HEK293 (cell line): ENCODE data around the gene B3GNT9.

Experiments
- CTCF ChIA-PET: fragments of 350-600 bp; formaldehyde crosslinking; extraction: SDS; loops from one replicate; lab custom pipeline; 2021; ENCODE audit warnings: antibody characterized with exemption; lab: Yijun Ruan, JAX
- POLR2A ChIA-PET: fragments of 300-600 bp; formaldehyde crosslinking; extraction: SDS; loops from one replicate; lab custom pipeline; 2020; ENCODE audit warnings: antibody characterized with exemption, inconsistent platforms; lab: Yijun Ruan, JAX
- H3K27ac ChIP-seq: fragments of 200-500 bp; sonication (Bioruptor generic); 2 replicates; pipeline ENCODE4 v1.5.1; 2014; ENCODE audit warnings: low read depth, low read length, control low read depth, inconsistent platforms; ENCODE audit errors: extremely low read depth
- H3K36me3 ChIP-seq, 2 experiments: fragments of 200-500 bp in 1 of 2; sonication (Bioruptor generic) in 1 of 2; 1 replicate in 1 of 2; 2 replicates in 1 of 2; pipeline ENCODE4 v1.5.1; 2014 to 2017; ENCODE audit warnings: inconsistent platforms in 2 of 2, low read length in 2 of 2; ENCODE audit not compliant: control insufficient read depth in 2 of 2, insufficient read depth in 1 of 2
- H3K4me1 ChIP-seq: fragments of 200-500 bp; sonication (Bioruptor generic); 2 replicates; pipeline ENCODE4 v1.5.1; 2014; ENCODE audit warnings: mild to moderate bottlenecking, low read length, inconsistent platforms; ENCODE audit not compliant: control insufficient read depth, insufficient read depth
- H3K4me3 ChIP-seq: 2 replicates; pipeline ENCODE4 v1.5.1; 2011; ENCODE audit warnings: low read depth, mild to moderate bottlenecking, control low read depth, low read length, moderate library complexity
- H3K9me3 ChIP-seq: fragments of 200-500 bp; sonication (Bioruptor generic); 2 replicates; pipeline ENCODE4 v1.5.1; 2014; ENCODE audit warnings: low read depth, low read length, inconsistent platforms; ENCODE audit not compliant: control insufficient read depth, insufficient read depth
- BCL11B ChIP-seq: fragments of 450-650 bp; formaldehyde crosslinking; IDR thresholded peaks from 2 replicates; pipeline ENCODE4 v1.5.1; 2016; ENCODE audit warnings: low read depth, missing biosample characterization, missing genetic modification characterization
- ELK4 ChIP-seq: IDR thresholded peaks from 2 replicates; pipeline ENCODE4 v1.6.1; 2011; ENCODE audit warnings: mild to moderate bottlenecking, low read depth, low read length, borderline replicate concordance
- GLIS1 ChIP-seq: fragments of 450-650 bp; formaldehyde crosslinking; IDR thresholded peaks from 2 replicates; pipeline ENCODE4 v1.5.1; 2016; ENCODE audit warnings: missing biosample characterization, missing genetic modification characterization
- MYNN ChIP-seq: fragments of 450-650 bp; formaldehyde crosslinking; IDR thresholded peaks from 2 replicates; pipeline ENCODE4 v1.5.1; 2016; ENCODE audit warnings: missing biosample characterization, missing genetic modification characterization, borderline replicate concordance
- OSR2 ChIP-seq: fragments of 450-650 bp; formaldehyde crosslinking; IDR thresholded peaks from 2 replicates; pipeline ENCODE4 v1.5.1; 2016; ENCODE audit warnings: missing biosample characterization, missing genetic modification characterization
- OVOL3 ChIP-seq: fragments of 450-650 bp; formaldehyde crosslinking; IDR thresholded peaks from 2 replicates; pipeline ENCODE4 v1.5.1; 2016; ENCODE audit warnings: missing biosample characterization, missing genetic modification characterization
- YY1 ChIP-seq: fragments of 450-650 bp; formaldehyde crosslinking; IDR thresholded peaks from 2 replicates; pipeline ENCODE4 v1.5.1; 2018; ENCODE audit warnings: missing biosample characterization, missing genetic modification characterization
- ZNF157 ChIP-seq: fragments of 450-650 bp; formaldehyde crosslinking; IDR thresholded peaks from 2 replicates; pipeline ENCODE4 v1.5.1; 2016; ENCODE audit warnings: missing biosample characterization, missing genetic modification characterization
- ZNF324 ChIP-seq: fragments of 450-650 bp; formaldehyde crosslinking; IDR thresholded peaks from 2 replicates; pipeline ENCODE4 v1.5.1; 2016; ENCODE audit warnings: missing biosample characterization, missing genetic modification characterization
- ZNF518A ChIP-seq: fragments of 450-650 bp; formaldehyde crosslinking; conservative IDR thresholded peaks from 2 replicates; pipeline ENCODE4 v1.5.1; 2016; ENCODE audit warnings: low read depth, missing biosample characterization, missing genetic modification characterization
- ZNF529 ChIP-seq: fragments of 450-650 bp; formaldehyde crosslinking; IDR thresholded peaks from 2 replicates; pipeline ENCODE4 v1.5.1; 2017; ENCODE audit warnings: missing genetic modification characterization, missing biosample characterization; ENCODE audit not compliant: insufficient replicate concordance
- ZNF654 ChIP-seq: fragments of 450-650 bp; formaldehyde crosslinking; IDR thresholded peaks from 2 replicates; pipeline ENCODE4 v1.5.1; 2016; ENCODE audit warnings: low read depth, missing biosample characterization, missing genetic modification characterization
- ZNF707 ChIP-seq: fragments of 450-650 bp; formaldehyde crosslinking; IDR thresholded peaks from 2 replicates; pipeline ENCODE4 v1.5.1; 2016; ENCODE audit warnings: missing biosample characterization, missing genetic modification characterization
- TF ChIP-seq, protein P1 (sequence below): fragments of 450-650 bp; formaldehyde crosslinking; IDR thresholded peaks from 2 replicates; pipeline ENCODE4 v1.5.1; 2016; ENCODE audit warnings: missing biosample characterization, missing genetic modification characterization
- TF ChIP-seq, protein P2 (sequence below): fragments of 450-650 bp; formaldehyde crosslinking; IDR thresholded peaks from 2 replicates; pipeline ENCODE4 v1.5.1; 2016; ENCODE audit warnings: missing biosample characterization, missing genetic modification characterization

Gene B3GNT9

DNA sequence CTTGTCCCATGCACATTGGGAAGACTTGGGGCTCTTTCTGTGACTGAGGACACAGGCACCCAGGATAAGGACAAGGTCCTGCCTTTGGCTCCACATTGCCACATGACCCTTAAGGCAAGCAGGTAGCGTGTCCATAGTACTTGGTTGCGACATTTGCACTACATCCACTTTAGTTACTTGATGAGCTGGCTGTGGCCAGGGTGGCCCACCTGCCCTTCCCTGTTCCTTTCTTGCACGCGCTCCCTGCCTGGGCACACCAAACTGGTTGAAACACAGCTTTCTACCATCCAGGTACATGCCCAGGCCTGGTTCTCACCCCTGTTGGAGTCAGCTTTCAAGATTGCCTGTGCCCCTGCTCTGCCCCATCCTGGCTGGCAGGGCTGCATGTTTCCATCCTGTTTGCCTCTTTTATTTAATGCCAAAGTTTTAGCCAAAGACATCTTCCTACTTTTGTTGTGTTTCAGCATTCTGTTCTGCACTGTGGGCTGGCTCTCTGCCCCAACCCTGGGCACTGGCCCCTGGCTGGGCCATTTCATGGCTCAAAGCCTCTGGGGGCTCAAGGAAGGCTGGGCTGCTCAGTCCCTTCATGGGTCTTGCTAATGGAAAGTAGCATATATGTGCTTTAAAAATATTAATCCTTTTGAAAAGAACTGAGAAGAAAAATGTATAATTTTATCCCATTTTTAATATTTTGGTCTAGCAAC is 3.2 kb downstream of the B3GNT9 start:
- Histone ChIP-seq H3K4me3 (no peak overlapping the region), H3K4me1 (0 out of 2 replicates have a peak, but pooled peaks cover 3% of the 10 kb centered on the region), H3K9me3 (no peaks in the 10 kb centered on the region), H3K27ac (no peak overlapping the region), H3K36me3 (peaks cover 8 to 69% of the 10 kb centered on the region in 2 experiments; a peak in 2 of 3 replicates)
- CTCF ChIA-PET, result no interaction called here
- no peak for TF ChIP-seq OSR2 (tag by site-specific recombination)
- no peak for TF ChIP-seq ZNF707 (tag by site-specific recombination)
- no peak for TF ChIP-seq ZNF529 (tag by site-specific recombination)
- no peak for TF ChIP-seq ZNF324 (tag by site-specific recombination)
- TF ChIP-seq MYNN, result no peak
- no peak for TF ChIP-seq BCL11B (tag by site-specific recombination)
- TF ChIP-seq OVOL3 (tag by site-specific recombination), result no peak
- TF ChIP-seq ELK4, result no peak
- TF ChIP-seq YY1, result no peak
- no peak for TF ChIP-seq ZNF518A (tag by site-specific recombination)
- TF ChIP-seq ZNF157 (tag by site-specific recombination), result no peak
- no peak for TF ChIP-seq GLIS1 (tag by site-specific recombination)
- POLR2A ChIA-PET, result no interaction called here

GRCh38 chr16:67146523-67147357 is 4.1 kb downstream of the B3GNT9 start:
- H3K9me3 ChIP-seq, result no peaks in the 10 kb centered on the region
- ChIA-PET POLR2A (no interaction called here), CTCF (interaction anchor here (3.1 kb wide), 1 partner anchor 9 kb away, joined by 10 read pairs; no protein-coding TSS in a partner anchor)
- H3K4me3 ChIP-seq, result no peak overlapping the region
- TF ChIP-seq ZNF654, result no peak
- TF ChIP-seq, protein P1, sequence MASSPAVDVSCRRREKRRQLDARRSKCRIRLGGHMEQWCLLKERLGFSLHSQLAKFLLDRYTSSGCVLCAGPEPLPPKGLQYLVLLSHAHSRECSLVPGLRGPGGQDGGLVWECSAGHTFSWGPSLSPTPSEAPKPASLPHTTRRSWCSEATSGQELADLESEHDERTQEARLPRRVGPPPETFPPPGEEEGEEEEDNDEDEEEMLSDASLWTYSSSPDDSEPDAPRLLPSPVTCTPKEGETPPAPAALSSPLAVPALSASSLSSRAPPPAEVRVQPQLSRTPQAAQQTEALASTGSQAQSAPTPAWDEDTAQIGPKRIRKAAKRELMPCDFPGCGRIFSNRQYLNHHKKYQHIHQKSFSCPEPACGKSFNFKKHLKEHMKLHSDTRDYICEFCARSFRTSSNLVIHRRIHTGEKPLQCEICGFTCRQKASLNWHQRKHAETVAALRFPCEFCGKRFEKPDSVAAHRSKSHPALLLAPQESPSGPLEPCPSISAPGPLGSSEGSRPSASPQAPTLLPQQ (tag by site-specific recombination), result peak; percentile 87
- TF ChIP-seq, protein P2, sequence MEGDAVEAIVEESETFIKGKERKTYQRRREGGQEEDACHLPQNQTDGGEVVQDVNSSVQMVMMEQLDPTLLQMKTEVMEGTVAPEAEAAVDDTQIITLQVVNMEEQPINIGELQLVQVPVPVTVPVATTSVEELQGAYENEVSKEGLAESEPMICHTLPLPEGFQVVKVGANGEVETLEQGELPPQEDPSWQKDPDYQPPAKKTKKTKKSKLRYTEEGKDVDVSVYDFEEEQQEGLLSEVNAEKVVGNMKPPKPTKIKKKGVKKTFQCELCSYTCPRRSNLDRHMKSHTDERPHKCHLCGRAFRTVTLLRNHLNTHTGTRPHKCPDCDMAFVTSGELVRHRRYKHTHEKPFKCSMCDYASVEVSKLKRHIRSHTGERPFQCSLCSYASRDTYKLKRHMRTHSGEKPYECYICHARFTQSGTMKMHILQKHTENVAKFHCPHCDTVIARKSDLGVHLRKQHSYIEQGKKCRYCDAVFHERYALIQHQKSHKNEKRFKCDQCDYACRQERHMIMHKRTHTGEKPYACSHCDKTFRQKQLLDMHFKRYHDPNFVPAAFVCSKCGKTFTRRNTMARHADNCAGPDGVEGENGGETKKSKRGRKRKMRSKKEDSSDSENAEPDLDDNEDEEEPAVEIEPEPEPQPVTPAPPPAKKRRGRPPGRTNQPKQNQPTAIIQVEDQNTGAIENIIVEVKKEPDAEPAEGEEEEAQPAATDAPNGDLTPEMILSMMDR, result 0 out of 2 replicates have a peak, but pooled peaks have one; percentile 37
- H3K36me3 ChIP-seq, result peaks cover 8 to 78% of the 10 kb centered on the region in 2 experiments; a peak in 2 of 3 replicates
- H3K4me1 ChIP-seq, result 0 out of 2 replicates have a peak, but pooled peaks cover 3% of the 10 kb centered on the region
- no peak overlapping the region for H3K27ac ChIP-seq
